Neutrophil (primary cell): ENCODE data around the gene CHRM4.

ENCODE experiments used
- H3K27ac ChIP-seq: fragments of 200-600 bp; sonication (generic); 2 replicates; pipeline ENCODE4 v1.5.1; 2016; ENCODE audit warnings: mild to moderate bottlenecking, moderate library complexity
- H3K27me3 ChIP-seq: fragments of 200-600 bp; sonication (generic); 2 replicates; pipeline ENCODE4 v1.6.0; 2016; ENCODE audit warnings: mild to moderate bottlenecking
- H3K36me3 ChIP-seq: fragments of 200-600 bp; sonication (generic); 2 replicates; pipeline ENCODE4 v1.5.1; 2017
- H3K4me1 ChIP-seq, 2 experiments: fragments of 200-600 bp in 1 of 2; sonication (generic) in 1 of 2; 1 replicate in 1 of 2; 2 replicates in 1 of 2; pipeline versions ENCODE4 v1.5.1 to v1.6.1; 2013 to 2016; ENCODE audit warnings: low read depth in 1 of 2, low read length in 1 of 2, mild to moderate bottlenecking in 1 of 2, moderate library complexity in 1 of 2; ENCODE audit not compliant: control insufficient read depth in 1 of 2, insufficient read depth in 1 of 2
- H3K4me3 ChIP-seq, 2 experiments: fragments of 200-600 bp in 1 of 2; sonication (generic) in 1 of 2; 1 replicate in 1 of 2; 2 replicates in 1 of 2; pipeline ENCODE4 v1.5.1; 2013 to 2016; ENCODE audit warnings: low read depth in 1 of 2, low read length in 1 of 2, mild to moderate bottlenecking in 1 of 2, moderate library complexity in 1 of 2
- H3K9me3 ChIP-seq: fragments of 200-600 bp; sonication (generic); 2 replicates; pipeline ENCODE4 v1.5.1; 2016
- CTCF ChIP-seq: fragments of 200-600 bp; sonication (generic); IDR thresholded peaks from 2 replicates; pipeline ENCODE4 v1.5.1; 2016; ENCODE audit warnings: antibody characterized with exemption

The CHRM4 gene

GRCh38 chr11:46357483-46357936 lies 34.1 kb downstream of the CHRM4 start:
- Histone ChIP-seq H3K36me3 (peaks cover 9% of the 10 kb centered on the region), H3K27ac (peak overlapping the region; percentile 81), H3K27me3 (no peaks in the 10 kb centered on the region), H3K9me3 (no peaks in the 10 kb centered on the region), H3K4me1 (peaks cover 83 to 85% of the 10 kb centered on the region in 2 experiments), H3K4me3 (peak overlapping the region; percentile 29 to 30)
- no peak for TF ChIP-seq CTCF

- Histone ChIP-seq H3K36me3 (peaks cover 9% of the 10 kb centered on the region), H3K27me3 (no peaks in the 10 kb centered on the region), H3K27ac (peak overlapping the region; percentile 81), H3K4me3 (peak overlapping the region; percentile 29 to 30), H3K4me1 (peaks cover 83 to 85% of the 10 kb centered on the region in 2 experiments), H3K9me3 (no peaks in the 10 kb centered on the region)
- no peak for TF ChIP-seq CTCF
These were observed 34.6 kb downstream of the CHRM4 start for GRCh38 chr11:46356924-46357482.

- no peak for TF ChIP-seq CTCF
- Histone ChIP-seq H3K27me3 (no peaks in the 10 kb centered on the region), H3K36me3 (peaks cover 24% of the 10 kb centered on the region), H3K4me1 (peaks cover 87 to 88% of the 10 kb centered on the region in 2 experiments), H3K4me3 (no peak overlapping the region), H3K9me3 (no peaks in the 10 kb centered on the region), H3K27ac (peak overlapping the region; percentile 94)
These were observed 37.9 kb downstream of the CHRM4 start for GRCh38 chr11:46353698-46354097.

- Histone ChIP-seq H3K4me3 (no peak overlapping the region), H3K36me3 (peaks cover 32% of the 10 kb centered on the region), H3K27me3 (no peaks in the 10 kb centered on the region), H3K9me3 (no peaks in the 10 kb centered on the region), H3K4me1 (peaks cover 85% of the 10 kb centered on the region in 2 experiments), H3K27ac (peak overlapping the region; percentile 94)
- TF ChIP-seq CTCF = peak; percentile 88
These were observed 39.3 kb downstream of the CHRM4 start for GRCh38 chr11:46352063-46352841.

- Histone ChIP-seq H3K9me3 (no peaks in the 10 kb centered on the region), H3K36me3 (peaks cover 32% of the 10 kb centered on the region), H3K27me3 (no peaks in the 10 kb centered on the region), H3K27ac (peak overlapping the region; percentile 94), H3K4me3 (no peak overlapping the region), H3K4me1 (peaks cover 82 to 83% of the 10 kb centered on the region in 2 experiments)
- no peak for TF ChIP-seq CTCF
These were observed 40.0 kb downstream of the CHRM4 start for GRCh38 chr11:46351606-46352005.
